SK-MEL-5 (cell line): ENCODE data around the gene CTDP1. TPM values are rescaled to one million over a fixed set of nuclear protein-coding genes. Genes with fewer than 3 reads are reported as not detected.
"Not testable (repeated sequence)": the region's sequence is repeated elsewhere in the genome, so short reads cannot be mapped to it uniquely, and the experiment has no call there.

Source experiments
- DNase-seq: peaks from one replicate; pipeline ENCODE4 v3.0.0-alpha.2; 2016; ENCODE audit warnings: low read depth, low spot score
- in situ Hi-C: cut with HindIII; loops from 2 replicates; pipeline ENCODE4 v1.10.0; 2016; ENCODE audit warnings: low sequenced_read_pairs, high pct_unique_total_duplicates, low pct_unique_long_range_greater_than_20kb
- total RNA-seq: library from RNA; depleted of rRNA; stranded (reverse); fragments of >200 nt; shearing (Covaris generic); gene quantifications from 2 replicates; pipeline ENCODE4 v1.2.3, GENCODE V29; 2014

CTDP1 gene
- total RNA-seq, 1 experiment from 2014 or later: 17.6 TPM

DNA sequence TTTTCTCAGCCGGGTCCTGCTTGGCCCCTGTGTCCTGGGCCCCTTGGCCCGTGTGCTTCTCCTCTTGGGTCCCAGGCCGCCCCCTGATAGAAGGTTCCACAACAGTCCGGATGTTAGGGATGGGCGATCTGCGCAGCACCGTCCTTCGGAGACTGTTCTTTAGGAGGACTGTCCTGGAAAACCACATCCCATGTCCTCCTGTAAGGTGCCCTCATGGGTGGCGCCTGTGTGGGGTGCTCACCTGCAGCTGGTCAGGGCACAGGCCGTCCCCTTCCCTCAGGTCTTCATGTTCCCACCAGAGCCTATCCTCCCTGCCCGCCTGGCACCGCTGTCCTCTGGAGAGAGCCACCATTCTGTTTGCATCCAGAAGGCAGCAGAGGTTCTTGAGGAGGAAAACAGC lies 50.0 kb downstream of the CTDP1 start:
- no peak for DNase-seq
- in situ Hi-C loops: no loop called here

DNA sequence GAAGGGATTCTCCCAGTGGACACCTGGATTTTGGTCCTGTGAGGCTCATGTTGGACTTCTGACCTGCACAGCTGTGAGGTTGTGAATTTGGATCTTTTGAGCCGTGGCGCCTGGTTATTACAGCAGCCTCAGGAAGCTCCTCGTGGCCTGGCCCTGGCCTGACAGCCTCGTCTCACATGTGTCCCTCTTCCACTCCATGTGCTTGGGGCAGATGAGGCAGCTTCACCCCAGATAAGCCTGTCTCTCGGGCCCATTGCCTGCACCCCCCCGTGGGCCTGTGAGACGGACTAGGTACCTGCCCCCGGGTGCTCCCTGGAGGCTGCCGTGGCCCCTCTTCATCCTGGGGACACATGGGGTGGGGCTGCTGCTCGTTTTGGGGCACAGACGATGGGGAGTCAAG lies 51.2 kb downstream of the CTDP1 start:
- in situ Hi-C loops: no loop called here
- DNase-seq: no peak

DNA sequence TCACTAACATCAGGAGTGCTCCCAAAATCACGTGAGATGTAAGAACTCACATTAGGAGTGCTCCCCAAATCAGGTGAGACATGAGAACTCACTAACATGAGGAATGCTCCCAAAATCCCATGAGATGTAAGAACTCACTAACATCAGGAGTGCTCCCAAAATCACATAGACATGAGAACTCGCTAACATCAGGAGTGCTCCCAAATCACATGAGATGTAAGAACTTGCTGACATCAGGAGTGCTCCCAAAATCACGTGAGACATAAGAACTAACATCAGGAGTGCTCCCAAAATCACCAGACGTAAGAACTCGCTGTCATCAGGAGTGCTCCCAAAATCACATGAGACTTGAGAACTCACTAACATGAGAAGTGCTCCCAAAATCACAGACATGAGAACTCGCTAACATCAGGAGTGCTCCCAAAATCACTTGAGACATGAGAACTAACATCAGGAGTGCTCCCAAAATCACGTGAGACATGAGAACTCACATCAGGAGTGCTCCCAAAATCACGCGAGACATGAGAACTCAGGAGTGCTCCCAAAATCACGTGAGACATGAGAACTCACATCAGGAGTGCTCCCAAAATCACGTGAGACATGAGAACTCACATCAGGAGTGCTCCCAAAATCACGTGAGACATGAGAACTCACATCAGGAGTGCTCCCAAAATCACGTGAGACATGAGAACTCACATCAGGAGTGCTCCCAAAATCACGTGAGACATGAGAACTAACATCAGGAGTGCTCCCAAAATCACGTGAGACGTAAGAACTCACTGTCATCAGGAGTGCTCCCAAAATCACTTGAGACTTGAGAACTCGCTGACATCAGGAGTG lies 52.5 kb downstream of the CTDP1 start:
- in situ Hi-C loops, DNase-seq: not testable (repeated sequence)

DNA sequence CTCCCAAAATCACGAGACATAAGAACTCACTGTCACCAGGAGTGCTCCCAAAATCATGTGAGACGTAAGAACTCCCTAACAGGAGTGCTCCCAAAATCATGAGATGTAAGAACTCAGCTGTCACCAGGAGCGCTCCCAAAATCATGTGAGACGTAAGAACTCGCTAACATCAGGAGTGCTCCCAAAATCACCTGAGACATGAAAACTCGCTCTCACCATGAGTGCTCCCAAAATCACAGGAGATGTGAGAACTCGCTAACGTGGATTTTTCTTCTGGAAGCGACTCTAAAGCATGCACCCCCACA lies 53.1 kb downstream of the CTDP1 start:
- in situ Hi-C loops: no loop called here
- DNase-seq: no peak

DNA sequence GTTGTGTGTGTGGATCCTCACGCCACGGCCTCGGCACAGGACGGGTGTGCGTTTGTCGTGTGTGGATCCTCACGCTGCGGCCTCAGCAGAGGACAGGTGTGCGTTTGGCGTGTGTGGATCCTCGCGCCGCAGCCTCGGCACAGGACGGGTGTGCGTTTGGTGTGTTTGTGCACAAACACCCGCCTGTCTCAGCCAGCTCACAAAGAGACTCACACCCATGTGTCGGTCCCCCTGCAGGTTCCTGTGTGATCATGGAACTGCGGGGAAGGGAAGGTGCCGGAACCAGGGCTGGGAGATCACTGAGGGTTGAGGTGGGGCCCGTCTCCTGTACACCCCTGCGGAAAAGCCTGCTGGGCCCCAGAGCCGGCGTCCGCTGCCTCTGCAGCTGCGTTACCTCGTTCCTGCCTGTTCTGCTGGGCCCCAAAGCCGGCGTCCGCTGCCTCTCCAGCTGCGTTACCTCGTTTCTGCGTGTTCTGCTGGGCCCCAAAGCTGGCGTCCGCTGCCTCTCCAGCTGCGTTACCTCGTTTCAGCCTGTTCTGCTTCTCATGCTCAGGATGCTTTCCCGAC lies 53.6 kb downstream of the CTDP1 start:
- DNase-seq: no peak
- in situ Hi-C loops: no loop called here

DNA sequence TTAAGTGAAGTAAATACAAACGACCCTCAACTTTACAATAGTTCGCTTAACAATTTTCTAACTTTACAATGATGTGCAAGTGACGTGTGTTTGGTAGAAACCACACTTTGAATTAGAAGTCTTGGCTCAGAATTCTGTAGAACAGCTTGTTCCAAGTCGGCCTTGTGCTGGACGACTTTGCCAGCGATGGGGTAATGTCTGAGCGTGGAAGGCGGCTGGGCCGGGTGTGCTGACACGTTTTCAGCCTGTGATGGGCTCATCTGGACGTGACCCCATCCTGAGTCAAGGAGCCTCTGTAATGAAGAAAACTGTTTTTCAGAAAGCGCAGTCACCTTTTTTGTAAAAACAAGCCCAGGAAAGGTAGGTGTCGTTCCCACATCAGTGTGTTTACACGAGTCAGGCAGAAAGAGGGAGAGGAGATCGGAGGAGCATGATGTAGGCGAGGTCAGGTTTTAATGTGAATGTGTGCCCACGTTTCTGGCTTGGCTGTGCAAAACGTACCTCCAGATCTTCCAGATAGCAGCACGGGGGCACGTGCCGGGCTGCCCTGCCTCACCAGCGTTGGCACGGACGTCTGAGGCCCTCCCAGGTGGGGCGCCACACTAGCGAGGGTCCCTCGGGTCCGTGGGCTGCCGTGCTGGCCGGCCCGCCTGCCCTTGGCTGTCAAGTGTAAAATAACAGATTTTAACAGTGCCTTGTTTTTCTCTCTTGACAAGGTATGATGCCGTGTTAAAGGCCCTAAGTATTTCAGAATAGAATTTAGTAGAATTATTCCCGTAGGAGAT lies 54.6 kb downstream of the CTDP1 start:
- DNase-seq: no peak
- in situ Hi-C loops: no loop called here

DNA sequence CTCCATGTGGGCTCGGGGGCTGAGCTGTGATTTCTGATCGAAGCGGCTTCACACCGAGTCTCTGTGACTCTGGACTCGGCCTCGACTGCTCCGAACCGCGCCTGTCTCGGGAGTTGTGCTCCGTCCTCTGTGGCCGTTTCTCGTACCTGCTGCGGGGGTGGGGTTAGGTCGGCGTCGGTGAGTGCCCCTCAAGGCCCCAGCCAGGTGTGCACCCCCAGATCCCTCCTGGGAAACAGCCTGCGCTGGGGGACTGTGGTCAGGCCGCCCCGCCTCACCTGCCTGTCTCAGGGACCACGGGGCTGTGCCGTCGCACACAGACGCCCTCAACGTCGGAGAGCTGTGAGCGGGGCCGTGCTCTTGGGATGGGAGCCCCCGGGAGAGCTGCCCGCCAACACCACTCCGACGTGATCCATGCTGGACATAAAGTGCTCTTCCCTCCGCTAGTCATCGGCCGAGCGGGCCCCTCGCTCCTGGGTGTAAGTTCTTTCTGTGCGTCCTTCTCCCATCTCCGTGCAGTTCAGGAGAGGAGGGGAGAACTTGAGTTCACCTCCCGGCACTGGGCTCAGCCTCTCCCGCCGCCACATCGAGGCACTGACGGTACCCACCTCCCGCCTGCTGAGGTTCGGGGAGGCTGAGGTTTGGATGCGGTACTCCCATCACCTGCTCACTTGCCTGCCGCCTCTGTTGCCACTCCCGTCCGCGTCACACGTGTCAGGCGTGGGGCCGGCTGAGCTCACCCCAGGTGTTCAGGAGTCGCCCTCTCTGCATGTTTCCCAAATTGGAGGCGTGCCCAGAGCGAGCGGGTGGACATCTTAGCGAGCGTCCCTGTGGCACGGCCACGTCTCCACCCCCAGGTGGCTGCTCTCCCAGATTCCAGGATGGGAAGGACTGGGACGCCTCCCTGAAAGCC lies 55.7 kb downstream of the CTDP1 start:
- in situ Hi-C loops: no loop called here
- no peak for DNase-seq

DNA sequence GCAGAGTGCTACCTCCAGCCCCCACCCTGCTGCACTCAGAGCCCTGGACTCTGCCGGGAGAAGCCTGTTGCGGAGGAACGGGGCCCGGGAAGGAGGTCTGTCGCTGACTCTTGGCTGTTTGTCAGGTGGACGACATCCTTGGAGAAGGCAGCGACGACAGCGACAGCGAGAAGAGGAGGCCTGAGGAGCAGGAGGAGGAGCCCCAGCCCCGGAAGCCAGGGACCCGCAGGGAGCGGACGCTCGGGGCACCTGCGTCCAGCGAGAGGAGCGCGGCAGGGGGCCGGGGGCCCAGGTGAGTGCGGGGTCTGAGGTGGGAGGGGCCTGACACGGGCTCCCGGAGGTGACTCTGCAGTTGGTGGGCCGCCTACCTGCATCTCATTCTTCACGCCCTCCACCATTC lies 56.6 kb downstream of the CTDP1 start:
- in situ Hi-C loops: no loop called here
- no peak for DNase-seq

DNA sequence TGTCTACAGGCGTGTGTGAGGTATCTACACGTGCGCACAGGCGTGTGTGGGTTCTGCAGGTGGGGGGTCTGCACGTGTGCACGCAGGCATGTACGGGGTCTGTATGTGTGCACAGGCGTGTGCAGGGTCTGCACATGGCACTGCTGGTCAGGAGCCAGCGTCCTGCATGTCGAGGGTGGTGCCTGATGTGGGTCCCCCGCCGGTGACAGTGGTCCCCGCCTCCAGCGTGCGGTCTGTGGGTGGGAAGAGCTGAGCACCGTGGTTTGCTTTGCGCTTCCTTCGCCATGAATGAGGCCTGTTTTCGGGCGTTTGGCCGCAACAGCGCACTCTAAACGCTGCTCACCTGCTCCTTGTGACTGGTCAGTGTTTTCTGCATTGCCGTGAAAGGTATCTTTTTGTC lies 57.2 kb downstream of the CTDP1 start:
- DNase-seq: no peak
- in situ Hi-C loops: no loop called here

DNA sequence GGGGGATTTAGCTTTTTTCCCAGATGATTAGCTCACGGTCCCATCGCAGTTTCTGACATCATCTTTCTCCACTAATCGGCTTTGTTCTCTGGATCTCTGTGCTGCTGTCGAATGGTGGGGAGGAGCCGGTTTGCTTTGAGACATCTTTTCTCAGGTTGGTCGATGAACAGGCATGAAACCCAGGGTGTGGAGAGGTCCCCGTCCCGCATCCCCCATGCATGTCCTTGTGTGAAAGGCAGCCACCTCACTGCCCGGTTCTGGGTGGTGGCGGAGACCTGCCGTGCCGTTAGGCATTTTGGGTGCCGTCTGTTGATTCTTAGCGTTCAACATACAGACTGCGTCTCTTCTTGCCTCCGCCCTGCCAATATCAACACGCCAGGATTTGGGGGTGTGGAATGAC lies 57.8 kb downstream of the CTDP1 start:
- in situ Hi-C loops: no loop called here
- DNase-seq: no peak

DNA sequence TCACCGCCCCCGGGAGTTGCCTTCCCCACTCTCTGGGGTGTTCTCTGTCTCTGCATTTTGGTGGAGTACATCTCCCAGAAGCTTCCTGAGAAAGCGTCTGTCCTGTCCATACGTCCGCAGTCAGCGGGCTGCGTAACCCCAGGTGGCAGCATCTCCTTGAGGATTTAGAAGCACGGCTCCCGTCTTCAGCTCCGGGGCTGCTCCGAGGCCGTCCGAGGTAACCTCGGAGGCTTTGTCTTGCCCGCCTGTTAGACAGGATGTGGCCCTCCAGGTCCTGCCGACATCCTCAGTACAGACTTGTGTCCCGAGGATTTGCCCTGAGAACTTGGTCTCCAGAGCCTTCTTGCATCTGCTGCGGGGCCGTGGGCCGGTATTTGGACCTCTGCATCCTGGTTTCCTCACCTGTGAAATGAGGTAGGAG lies 58.4 kb downstream of the CTDP1 start:
- in situ Hi-C loops: no loop called here
- no peak for DNase-seq

DNA sequence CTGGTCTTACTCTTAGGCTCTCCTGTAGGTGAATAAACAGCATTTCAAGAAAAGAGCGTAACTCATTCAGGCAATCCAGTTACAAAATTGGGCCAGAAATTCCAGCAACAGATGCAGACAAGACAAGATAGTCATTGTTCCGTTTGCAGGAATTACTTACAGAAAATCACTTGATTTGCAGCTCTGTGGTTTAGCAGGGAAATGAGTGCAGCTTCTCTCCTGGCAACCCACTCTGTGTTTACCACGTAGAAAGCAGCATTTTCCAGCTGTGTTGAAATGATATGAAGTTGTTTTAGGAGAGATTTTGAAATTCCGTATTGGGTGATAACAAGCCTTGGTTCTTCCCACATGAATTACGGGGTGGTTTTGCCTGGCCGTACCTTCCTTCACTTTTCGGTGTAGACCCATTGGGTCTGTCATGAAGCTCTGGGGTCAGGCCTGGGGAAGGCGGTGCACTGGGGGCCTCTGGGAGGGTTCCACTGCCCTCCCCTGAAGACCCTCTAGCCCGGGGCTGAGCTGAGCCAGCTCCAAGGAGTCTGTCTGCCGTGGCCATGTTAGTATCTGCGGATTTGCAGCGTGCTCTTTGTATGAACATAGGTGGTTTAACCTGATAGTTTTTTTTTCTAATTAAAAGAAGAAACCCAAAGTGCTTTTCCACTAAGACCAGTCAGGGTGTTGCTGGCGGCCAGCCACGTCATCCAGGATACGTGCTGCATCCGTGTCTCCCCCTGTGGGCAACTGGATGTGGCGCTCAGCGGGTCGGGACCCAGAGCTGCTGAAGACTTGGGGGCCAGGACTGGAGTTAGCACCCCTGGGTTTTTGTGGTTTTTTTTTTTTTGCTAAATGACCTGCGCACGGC lies 59.2 kb downstream of the CTDP1 start:
- DNase-seq: peak; percentile 64
- in situ Hi-C loops: no loop called here

DNA sequence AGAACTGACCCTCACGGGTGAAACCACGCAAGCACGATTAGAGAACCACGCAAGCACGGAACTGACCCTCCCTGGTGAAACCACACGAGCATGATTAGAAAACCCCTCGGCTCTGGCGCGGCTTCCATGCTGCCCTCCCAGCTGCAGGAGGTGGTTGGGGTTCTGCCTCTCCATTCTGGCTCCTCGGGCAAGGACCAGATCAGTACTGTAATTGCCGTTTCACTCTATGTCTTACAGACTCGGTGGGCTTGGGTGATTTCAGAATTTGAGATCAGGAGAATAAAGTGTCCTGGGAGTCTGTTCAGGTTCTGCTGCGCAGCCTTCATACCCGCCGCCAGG lies 59.8 kb downstream of the CTDP1 start:
- in situ Hi-C loops: no loop called here
- DNase-seq: no peak

DNA sequence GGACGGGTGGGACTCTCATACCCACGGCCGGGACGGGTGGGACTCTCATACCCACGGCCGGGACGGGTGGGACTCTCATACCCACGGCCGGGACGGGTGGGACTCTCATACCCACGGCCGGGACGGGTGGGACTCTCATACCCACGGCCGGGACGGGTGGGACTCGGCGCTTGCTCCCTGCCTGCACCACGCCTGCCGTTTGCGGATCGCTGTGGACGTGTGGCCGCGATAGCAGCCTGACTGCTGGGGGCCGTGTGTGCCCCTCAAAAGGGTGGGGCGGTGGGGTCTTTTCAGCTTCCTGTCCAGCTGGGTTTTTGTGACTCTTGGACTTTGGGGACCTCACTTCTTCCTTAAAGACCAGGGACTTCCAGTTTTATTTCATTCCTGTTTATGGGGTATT lies 60.4 kb downstream of the CTDP1 start:
- in situ Hi-C loops, DNase-seq: not testable (repeated sequence)

DNA sequence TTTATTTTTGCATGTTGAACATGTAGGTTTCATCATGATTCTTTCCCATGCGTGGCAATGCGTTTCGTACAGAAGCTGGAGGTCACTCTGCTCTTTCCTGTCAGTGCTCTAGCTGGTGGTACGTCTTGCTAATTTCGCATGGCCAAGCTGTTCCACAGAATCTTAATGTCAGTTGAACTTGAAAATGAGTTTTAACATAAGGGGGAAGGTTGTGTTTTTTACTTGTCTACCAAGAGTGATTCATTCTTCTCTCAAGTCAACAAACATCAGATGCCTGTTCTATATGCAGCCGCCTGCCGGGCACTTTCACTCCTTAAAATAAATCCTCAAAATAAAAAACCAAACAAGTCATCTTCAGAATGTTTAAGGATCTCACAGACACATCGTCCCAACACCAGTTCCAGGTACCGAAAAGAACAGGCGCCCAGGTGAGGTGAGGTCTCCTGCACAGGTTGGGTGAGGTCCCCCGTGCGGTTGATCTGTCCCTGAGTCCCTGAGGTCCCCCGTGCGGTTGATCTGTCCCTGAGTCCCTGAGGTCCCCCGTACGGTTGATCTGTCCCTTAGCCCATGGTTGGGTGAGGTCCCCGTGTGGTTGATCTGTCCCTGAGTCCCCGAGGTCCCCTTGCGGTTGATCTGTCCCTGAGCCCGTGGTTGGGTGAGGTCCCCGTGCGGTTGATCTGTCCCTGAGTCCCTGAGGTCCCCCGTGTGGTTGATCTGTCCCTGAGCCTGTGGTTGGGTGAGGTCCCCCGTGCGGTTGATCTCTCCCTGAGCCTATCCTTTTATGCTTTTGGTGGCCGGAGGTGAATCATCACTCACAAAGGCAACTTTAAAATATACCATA lies 61.1 kb downstream of the CTDP1 start:
- in situ Hi-C loops: no loop called here
- DNase-seq: no peak

DNA sequence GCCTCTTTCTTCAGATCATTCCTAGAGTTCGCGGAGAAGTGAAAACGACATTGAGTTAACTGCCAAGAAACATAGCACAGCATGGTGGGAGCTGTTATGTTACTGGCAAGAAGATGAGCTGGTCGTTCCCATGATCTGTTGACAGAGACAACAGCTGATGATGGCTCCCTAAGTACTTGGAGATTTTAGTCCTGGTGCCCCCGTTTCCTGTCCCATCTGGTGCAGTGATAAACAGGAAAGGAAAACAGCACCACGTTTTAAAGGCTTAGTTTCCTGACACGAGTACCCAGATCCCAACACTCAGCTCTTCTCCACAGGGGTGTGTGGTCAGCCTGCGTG lies 61.7 kb downstream of the CTDP1 start:
- DNase-seq: no peak
- in situ Hi-C loops: no loop called here
